Spleen (tissue), 7 donors: ENCODE results near the gene FOXP1.

Source experiments
- CTCF ChIP-seq, 11 experiments: fragments of 200-600 bp in 7 of 11; fragments of 450-650 bp in 4 of 11; sonication (generic) in 4 of 11; IDR thresholded peaks in 8 of 11; conservative IDR thresholded peaks in 3 of 11; 1 replicate in 7 of 11; 2 replicates in 4 of 11; pipeline versions ENCODE4 v1.4.0 to v1.8.0; 2016 to 2021; ENCODE audit warnings: antibody characterized with exemption in 11 of 11, inconsistent platforms in 4 of 11, mild to moderate bottlenecking in 1 of 11
- POLR2AphosphoS5 ChIP-seq, 3 donors: sonication (generic); formaldehyde crosslinking; IDR thresholded peaks; one replicate each; pipeline ENCODE4 v1.5.1; 2017; ENCODE audit warnings: antibody characterized with exemption in 3 of 3
- donor health status: DM: no; HTN: no; CAD: no; lungs with moderate emphysema.
- donor health status: DM: no; HTN: no; CAD: no.
- donor health status: DM: no; HTN: no; CAD: no.

- TF ChIP-seq CTCF (IDR thresholded peaks at IDR 0.05 in 8 of 11, conservative IDR thresholded peaks at IDR 0.05 in 3 of 11) (no peak), POLR2AphosphoS5 (IDR thresholded peaks at IDR 0.05) (no peak)
These were observed 94.6 kb downstream of the FOXP1 start for GRCh38 chr3:71488882-71489281.
